ENCODE data around the gene STYK1.

The STYK1 gene

DNA sequence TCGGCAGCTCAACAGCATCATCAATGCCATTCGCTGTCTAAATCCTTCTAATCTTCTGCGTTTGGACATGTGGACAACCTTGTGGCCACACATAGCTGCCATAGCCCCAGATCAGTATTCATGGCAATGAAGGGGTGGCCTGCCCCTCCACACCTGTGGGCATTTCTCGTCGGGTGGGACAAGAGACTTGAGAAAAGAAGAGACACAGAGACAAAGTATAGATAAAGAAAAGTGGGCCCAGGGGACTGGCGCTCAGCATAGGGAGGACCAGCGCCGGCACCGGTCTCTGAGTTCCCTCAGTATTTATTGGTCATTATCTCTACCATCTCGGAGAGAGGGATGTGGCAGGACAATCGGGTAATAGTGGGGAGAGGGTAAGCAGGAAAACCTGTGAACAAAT is 102.7 kb downstream of the STYK1 start:
- no peaks in the 10 kb centered on the region for H3K36me3 ChIP-seq (ENCODE audit: insufficient read depth, insufficient read length, low read length)
- no peaks in the 10 kb centered on the region for H3K27me3 ChIP-seq (ENCODE audit: insufficient read depth, insufficient read length)
- H3K4me1 ChIP-seq (ENCODE audit: insufficient read depth, insufficient read length) = peaks cover 2% of the 10 kb centered on the region
- H3K9me3 ChIP-seq (ENCODE audit: insufficient read depth, low read length) = peaks cover 31% of the 10 kb centered on the region
- H3K9ac ChIP-seq (ENCODE audit: insufficient read length, low read depth) = no peak overlapping the region
- no peak overlapping the region for H3K4me3 ChIP-seq (ENCODE audit: insufficient read length, low read depth)
- no peak for DNase-seq (ENCODE audit: low read depth, low spot score)
- no peak for TF ChIP-seq SUZ12 (IDR thresholded peaks at IDR 0.05; ENCODE audit: extremely low read depth, insufficient read depth, insufficient read length)
- no peak for TF ChIP-seq YY1 (IDR thresholded peaks at IDR 0.05; ENCODE audit: insufficient read depth, insufficient read length)
- no peak for TF ChIP-seq ZNF274 (IDR thresholded peaks at IDR 0.05; ENCODE audit: low read depth, low read length)

Data from NT2/D1 (cell line).